Eye (tissue), 1 donor: Measurements from ENCODE around the gene SLC28A1.
A peak's percentile ranks its signal among the peaks of the same experiment; 100 is the strongest.
"Not testable (repeated sequence)": the region's sequence is repeated elsewhere in the genome, so short reads cannot be mapped to it uniquely, and the experiment has no call there.

Source experiments
- DNase-seq: peaks from one replicate; pipeline ENCODE4 v3.0.0-alpha.2; 2015

SLC28A1 gene

DNA sequence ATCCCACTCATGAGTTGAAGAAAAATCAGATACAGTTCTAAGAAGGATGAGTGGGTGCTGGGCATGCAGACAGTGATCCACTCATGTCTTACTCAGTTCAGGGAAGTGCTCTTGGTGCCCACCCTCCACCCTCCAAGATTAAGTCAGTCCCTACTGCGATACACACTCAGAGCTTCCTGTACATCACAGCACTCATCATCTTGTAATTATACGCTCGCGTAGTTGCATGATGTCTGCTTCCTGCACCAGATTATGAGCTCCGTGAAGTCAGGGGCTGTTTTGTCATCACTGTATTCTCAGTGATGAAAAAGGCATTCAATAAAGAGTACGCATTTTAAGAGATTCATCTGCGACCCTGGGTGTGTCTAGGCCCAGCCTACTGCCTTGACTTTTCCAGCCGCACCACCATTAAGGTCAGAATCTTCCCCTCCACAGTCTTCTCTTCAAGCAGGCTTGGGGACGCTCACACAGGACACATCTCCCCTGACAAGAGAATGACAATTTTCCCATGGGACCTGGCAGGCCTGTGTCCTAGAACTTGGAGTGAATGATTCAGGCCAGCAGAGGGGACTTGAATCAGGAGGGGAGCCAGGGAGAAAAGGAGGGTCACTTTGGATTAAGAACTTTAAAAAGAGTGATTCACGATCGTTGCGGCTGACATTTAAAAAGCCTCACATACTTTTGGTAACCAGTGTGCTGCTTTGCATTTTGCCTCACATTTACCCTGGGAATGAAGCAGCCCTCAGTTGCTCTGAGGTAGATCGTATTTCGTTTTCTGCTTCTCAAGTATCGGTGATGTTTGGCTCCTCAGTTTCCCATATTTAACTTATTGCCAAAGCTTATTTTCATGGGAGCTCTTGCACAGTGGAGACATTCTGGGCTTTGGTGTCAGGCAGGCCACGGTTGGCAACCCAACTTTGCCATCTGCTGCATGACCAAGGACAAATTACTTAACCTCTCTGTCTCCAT is 89.3 kb downstream of the SLC28A1 start:
- DNase-seq: no peak

DNA sequence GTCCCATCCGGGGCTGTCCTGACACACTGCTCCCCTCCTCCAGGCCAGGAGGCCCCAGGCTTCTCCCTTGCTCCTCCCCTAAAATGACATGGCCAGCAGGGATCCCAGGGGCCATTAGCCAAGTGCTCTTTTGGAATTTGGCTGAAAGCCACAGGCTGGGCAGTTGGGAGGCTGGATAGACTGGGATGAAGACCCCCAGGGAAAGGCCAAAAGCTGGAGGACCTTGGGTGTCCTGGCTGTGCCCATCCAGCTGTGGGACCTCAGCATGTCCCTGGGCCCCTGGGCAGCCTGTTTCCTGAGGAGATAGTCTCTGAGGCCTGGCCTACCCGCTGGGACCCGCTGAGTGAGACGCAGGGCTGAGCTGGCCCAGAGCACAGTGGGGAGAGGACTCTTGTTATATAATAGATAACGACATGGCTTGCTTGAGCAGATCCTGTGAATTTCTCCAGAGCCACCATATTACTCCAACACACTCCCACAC is 91.4 kb downstream of the SLC28A1 start:
- no peak for DNase-seq

DNA sequence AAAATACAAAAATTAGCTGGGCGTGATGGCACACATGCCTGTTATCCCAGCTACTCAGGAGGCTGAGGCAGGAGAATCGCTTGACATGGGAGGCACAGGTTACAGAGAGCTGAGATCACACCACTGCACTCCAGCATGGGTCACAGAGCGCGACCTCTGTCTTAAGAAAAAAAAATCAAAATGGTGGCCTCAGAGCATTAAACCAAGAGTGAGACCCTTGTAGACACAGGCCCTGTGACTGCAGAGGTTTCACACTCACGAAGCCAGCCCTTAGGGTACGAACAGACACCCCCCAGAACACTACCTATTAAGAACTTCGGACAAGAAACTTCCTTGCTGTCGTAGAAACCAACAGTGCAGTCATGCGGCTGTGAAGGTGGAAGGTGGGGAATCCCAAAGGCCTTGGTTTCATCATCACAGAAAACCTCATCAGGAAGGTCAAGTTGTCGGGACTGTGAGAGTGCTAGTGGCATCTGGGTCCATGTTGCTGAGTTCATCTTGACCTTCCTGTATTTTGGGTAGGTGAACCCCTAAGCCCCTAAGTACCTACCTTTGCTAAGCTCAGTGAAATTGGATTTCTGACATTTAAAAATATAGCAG is 92.4 kb downstream of the SLC28A1 start:
- no peak for DNase-seq

DNA sequence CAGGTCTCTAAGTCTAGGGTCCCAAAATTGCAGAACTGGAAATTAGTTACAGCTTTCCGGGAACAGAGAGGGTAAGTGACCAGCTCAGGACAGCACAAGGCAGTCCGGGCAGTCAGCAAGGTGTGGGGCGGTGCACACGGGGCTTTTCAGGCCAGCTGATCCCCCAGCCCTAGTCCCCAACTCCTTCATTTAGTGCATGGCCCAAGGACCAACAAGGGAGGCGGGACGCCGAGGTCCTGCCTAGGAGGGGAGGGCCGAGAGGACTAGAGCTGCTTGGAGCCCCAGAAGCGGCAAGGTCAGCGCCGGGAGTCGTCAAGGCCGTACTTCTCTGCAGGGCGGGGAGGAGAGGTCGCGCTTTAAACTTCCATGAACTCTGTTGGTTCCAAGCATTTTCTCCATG is 95.2 kb downstream of the SLC28A1 start:
- DNase-seq: no peak

DNA sequence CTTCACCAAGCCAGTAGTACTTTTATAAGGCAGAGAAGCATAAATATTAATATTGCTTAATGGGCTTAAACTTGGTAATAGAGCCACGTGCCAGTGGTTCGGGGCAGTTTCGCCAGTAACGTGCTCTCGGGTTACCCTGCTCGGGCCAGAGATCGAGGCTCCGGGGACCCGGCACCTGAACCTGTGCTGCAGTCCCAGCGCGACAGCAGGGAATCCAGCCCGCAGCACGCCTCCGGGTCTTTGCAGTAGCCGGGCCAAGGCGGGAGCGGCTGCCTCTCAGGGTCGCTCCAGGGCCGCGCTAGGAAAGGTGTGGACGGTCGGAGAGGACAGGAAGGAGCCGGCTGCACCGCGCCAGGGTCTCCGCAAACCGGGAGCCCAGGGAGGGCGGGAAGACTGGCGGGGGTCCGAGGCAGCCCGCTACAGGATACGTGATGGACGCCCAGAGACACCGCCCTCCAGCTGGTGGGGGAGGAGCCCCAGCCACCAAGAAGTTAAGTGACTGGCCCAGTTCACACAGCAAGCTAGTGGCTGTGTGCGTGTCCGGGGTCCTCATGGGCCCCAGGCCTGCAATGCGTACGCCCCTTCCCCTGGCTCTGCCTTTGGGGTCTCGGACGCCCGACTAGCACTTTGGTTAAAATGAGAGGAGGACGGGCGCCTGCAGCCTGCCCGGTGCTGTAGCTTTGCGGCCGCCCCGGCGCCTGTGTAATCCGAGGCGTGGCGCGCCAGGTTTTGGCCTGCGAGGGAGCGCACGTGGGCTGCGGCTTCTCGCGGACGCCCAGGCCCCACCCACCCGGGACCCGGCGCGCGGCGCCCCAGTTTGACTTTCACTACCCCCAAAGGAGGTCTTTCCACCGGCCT is 96.0 kb downstream of the SLC28A1 start:
- peak; percentile 93 for DNase-seq

DNA sequence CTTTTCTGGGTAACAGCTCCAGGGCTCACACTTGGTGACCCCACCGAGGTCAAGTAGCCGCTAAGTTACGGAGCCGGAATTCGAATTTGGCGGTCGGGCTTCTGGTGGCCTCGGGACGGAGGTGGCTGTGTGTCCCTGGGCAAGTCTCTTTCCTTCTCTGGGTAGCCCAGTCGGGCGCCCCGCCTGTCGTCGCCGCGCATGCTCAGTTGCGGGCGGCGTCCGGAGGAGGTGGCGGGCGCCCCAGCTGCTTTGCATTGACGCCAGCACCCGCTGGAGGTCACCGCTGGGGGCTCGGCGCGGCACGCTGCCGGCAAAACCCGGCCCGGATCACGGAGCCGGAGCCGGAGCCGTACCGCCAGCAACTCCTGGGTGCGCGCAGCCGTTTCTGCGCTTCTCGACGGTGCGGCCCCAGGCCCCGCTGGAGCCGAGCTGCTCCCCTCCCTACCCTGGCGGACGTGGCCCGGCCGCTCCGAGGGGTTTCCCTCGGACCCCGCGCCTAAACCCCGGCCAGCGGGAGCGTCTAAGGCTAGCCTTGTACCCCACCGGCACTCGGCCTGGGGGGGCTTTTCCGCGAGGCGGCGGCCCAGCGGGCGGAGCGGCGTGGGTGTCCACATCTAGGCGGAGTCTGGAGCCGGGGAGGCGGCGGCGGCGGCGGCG is 96.7 kb downstream of the SLC28A1 start:
- DNase-seq: peak; percentile 97

DNA sequence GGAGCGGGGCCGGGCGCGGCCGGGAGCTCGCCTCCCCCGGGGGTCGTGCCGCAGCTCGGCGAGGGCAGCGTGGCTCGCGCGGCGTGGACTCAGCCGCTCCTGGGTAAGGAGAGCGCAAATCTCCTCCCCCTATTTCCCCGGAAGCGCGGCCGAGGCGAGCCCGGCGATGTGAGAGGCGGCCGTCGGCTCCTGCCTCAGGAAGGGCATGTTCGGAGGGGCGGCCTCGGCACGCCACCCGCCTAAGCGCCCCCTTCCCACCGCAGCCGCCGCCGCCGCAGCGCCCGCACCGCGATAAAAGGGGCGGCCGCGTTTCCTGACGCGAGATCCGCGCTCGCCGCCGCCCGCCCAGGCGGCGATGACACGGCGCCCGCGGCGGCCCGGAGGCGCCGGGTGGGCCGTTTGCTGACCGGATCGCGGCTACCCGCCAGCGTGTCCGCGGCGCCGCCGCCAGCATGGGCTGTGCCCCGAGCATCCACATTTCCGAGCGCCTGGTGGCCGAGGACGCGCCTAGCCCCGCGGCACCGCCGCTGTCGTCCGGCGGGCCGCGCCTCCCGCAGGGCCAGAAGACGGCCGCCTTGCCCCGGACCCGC is 97.3 kb downstream of the SLC28A1 start, which contains the start of gene PDE8A:
Gene PDE8A, plus strand, starts transcription at position 146 of the 590 bp plus-strand sequence. Its CDS starts 307 bp downstream, at position 453.
- DNase-seq: peak; percentile 73

DNA sequence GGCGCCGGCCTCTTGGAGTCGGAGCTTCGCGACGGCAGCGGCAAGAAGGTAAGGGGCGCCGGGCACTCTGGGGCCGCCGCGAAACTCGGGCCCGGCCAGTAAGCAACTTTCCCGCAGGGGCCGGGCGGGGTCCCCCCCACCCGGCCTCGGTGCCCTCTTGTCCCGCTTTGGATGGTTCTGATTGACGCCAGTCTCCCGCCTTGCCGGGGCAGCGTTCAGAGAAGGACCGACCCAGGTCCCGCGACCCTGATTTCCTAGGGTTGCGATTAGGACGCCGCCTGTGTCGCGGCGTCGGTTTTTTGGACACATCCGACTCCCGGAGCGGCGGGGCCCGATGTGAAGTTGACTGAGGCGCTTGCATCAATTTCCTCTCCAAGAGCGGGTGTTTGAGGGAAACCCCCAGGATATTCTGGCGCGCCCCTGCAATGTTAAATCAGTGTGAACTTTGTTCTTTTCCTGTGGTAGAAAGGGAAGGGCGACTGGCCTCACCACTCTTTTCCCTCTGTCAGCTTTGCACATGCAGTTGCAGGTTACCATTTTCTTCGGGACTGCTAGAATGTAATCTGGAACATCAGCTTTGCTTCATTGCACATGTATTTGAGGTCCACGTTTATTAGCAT is 97.9 kb downstream of the SLC28A1 start:
- DNase-seq: peak; percentile 71

DNA sequence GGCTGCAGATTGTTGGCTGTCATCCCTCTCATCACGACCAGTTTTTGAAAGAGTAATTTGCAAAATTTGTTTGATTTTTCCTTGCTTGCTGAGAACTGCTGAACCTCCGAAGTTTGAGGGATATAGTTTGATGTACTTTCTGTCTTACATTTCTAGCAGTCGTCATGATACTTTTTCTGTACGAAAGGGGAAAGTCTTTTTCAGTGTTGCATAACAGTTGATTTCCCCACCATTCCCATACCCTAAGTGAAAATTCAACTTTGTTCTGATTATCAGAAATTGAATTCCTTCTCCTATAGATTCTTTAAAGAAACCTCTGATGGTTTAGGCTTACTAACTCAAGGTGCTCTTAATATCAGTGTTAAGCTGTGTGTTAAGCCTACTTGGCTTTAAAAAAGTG is 98.8 kb downstream of the SLC28A1 start:
- DNase-seq: no peak

DNA sequence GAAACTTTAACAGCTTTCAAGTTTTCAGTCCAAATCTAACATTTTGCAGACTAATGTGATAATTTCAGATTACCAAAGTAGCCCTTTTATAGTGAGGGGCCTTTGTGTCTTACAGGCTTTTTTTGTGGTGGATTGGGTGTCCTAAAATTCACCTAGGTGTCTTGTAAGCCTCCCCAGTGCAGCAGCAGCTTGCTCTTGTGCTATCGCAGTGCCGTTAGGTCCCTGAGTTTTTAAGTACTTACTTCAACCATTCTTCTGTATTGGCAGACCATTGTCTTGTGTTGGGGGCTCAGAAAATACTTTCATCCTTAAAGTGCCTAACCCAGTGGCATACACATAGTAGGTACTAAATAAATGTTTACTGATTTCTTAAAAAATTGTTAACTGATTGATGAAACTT is 99.2 kb downstream of the SLC28A1 start:
- no peak for DNase-seq

DNA sequence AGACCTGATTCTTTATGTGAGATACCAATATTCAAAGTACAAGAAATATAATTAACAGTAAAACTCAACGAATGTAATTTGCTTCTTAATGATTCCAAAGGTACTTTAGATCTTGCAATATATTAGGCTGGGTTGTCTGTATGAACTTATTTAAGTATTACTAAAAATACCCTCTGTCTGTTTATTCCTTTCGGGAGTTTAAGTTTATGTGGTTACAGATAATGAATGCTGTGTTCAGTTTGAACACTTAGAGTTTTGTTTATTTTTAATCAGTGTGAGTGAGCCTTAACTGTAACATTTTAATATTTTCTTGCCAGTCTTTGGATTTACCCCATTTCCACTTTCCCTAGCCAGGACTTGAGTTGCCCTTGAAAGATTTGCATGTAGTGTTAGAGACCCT is 100.7 kb downstream of the SLC28A1 start:
- no peak for DNase-seq

DNA sequence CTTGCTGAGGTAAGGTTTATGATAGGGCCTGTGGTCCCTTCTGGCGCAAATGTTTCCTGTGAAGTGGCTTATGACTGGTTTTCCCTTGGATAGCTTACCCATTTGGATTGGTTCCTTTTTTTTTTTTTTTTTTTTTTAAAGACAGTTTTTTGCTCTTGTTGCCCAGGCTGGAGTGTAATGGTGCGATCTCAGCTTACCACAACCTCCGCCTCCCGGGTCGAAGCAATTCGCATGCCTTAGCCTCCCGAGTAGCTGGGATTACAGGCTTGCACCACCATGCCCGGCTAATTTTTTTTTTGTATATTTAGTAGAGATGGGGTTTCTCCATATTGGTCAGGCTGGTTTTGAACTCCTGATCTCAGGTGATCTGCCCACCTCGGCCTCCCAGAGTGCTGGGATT is 102.9 kb downstream of the SLC28A1 start:
- not testable (repeated sequence) for DNase-seq

DNA sequence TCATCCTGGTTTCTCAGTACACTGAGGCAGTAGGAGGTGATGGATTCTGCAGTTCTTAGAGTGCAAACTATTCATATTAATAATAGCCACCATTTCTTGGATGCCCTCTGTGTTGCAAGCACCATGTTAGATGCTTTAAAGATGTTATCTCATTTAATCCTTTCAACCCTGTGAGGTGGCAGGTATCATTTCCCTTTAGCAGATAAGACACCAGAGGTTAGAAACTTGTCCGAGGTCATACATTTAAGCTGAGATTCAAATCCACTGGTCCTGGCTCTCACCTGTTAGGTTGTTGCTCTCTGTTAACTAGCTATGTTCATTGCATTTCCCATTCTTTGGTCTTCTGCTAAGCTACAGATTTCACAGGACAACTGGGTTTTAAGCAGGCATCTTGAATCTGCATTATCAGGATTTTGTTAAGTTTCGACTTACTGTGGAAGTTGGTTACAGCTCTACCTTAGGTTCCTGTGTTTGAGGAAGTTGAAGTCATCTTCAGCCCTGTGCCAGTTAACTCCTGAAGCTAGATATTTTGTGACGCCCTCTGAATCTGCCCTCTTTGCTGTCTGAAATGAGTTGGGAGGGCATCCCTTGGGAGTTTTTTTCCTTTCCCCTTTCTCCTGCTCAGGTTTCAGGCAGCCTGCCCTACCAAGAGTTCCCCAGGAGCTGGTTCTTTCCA is 103.6 kb downstream of the SLC28A1 start:
- no peak for DNase-seq

DNA sequence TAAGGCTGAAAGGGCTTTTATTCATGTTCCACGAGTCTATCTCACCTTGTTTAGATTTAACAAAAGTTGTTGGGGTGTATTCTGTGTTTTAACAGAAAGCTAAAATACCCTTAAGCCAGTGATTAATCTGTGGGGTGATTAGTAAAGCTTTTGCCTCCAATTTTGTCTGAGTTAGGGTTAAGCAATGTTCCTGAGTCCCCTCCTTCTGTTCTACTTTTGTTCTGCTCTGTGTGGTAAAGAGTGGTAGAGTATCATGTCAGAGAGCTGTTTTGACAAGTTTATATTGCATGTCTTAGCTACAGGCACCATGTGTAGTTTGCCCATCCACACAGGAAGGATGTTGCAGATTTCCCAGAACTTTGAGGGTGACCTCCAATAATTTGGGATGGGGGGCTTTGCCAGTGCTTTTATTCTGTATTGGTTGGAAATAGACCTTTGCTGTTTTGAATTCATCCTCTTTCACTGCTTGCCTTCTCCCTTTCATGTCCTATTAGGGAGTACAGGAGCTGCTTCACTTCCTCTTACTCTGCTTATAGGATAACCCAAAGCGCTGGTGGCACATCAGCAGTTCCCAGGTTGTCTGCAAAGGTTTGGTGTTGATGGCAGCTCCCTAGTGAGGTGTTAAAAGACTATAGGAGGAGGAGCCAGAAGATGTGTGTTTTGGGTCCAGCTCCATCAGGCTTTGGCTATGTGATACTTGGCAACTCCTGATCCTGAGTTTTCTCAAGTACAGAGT is 104.6 kb downstream of the SLC28A1 start:
- no peak for DNase-seq

DNA sequence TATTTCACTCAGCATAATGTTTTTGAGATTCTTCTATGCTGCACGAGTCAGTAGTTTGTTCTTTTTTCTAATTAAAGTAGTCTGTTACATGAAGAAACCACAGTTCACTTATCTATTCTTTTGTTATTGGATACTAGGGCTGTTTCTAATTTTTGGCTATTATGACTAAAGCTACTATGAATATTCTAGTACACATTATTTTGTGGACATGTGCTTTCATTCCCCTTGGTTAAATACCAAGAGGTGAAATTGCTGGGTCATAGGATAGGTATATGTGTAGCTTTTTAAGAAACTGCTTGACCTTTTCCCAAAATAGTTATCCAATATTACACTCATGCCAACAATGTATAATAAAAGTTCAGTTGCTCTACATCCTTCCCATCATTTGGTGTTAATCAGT is 106.0 kb downstream of the SLC28A1 start:
- no peak for DNase-seq

DNA sequence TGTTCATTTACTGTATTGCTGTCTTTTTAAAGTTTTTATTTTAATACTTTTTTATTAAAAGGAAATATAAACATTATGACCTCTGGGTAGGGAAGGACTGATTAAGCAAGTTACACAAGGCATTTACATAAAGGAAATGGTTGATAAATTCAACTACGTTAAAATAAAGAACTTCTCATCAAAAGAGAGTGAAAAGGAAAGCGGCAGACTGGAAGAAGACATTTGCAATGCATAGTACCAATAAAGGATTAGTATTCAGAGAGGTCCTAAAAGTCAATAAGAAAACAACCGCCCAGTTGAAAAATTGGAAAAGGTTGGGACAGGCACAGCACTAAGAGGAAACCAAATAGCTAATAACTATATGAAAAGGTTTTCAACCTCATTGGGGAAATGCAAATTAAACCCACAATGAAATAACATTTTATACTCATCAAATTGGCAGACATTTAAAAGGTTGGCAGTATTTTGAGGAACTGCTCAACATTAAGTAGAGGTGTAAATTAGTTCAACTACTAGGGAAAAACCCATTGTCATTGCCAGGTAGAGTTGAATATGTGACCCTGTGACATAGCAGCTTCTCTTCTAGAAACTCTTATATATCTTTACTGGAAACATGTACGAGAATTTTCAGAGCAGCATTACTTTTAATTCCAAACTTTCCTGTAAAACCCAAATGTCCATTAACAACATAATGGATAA is 106.7 kb downstream of the SLC28A1 start:
- DNase-seq: no peak

DNA sequence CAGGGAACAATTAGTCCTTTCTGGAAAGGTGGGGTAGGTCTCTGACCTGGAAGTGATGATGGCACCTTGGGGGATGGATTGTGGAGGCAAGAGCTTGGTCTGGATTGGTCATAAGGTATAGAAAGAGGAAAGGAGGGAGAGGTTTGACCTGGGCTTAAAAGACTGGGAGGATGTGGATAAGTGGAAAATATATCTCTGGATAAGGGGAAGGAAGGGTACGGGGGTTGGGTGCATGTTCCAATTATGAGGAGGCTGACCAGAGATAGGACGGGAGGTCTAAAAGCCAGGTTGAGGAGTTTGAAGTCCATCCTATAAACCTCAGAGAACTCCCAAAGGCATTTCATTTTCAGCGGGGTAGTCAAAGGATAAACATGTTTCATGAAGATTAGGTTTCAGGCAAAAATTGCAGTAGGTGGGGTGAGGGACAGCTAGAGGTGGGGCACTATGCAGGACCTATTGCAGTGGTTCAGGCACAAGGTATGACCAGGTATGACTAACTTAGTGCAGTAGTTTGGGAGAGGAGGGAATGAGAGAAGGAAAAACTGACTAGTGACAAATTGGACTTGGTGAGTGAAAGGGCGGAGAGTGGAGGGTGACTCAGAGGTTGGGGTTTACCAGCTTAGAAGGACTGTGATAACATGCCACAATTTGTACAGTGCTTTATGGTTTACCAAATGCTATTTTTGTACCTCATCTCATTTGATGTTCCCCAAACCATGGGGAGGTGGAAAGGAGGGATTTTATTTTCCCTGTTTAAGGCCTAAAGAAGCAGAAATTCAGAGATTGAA is 107.9 kb downstream of the SLC28A1 start:
- no peak for DNase-seq
